Kidney (tissue), 14 donors: ENCODE data around the gene SQSTM1. TPM values are rescaled to one million over a fixed set of nuclear protein-coding genes. Genes with fewer than 3 reads are reported as not detected.

Experiments
- DNase-seq, 5 donors: peaks; one replicate each; pipeline ENCODE4 v3.0.0-alpha.2; 2013 to 2020
- FAIRE-seq: peaks from 2 replicates; lab custom pipeline; 2012; peaks lifted over from hg19 to GRCh38; lab: Jason Lieb, UNC
- H3K27ac ChIP-seq, 2 donors: one replicate each; pipeline ENCODE4 v1.7.0; 2013; ENCODE audit warnings: low read depth in 2 of 2, low read length in 2 of 2, inconsistent platforms in 1 of 2
- H3K27me3 ChIP-seq: one replicate; pipeline ENCODE4 v1.7.1; 2013; ENCODE audit warnings: low read length, inconsistent platforms; ENCODE audit not compliant: control insufficient read depth, insufficient read depth
- H3K36me3 ChIP-seq, 3 donors: one replicate each; pipeline versions ENCODE4 v1.7.0 to v1.7.1; 2013; ENCODE audit warnings: low read length in 3 of 3, control low read depth in 1 of 3, inconsistent platforms in 1 of 3; ENCODE audit not compliant: insufficient read depth in 3 of 3, control insufficient read depth in 2 of 3
- H3K4me1 ChIP-seq, 3 donors: one replicate each; pipeline versions ENCODE4 v1.7.0 to v1.7.1; 2013; ENCODE audit warnings: low read length in 3 of 3, inconsistent platforms in 1 of 3, low read depth in 1 of 3; ENCODE audit not compliant: control insufficient read depth in 2 of 3, insufficient read depth in 2 of 3
- H3K4me3 ChIP-seq, 3 donors: one replicate each; pipeline versions ENCODE4 v1.7.0 to v1.8.1; 2013; ENCODE audit warnings: low read length in 3 of 3, control low read depth in 1 of 3, inconsistent platforms in 1 of 3
- H3K9ac ChIP-seq, 3 donors: one replicate each; pipeline versions ENCODE4 v1.7.0 to v1.7.1; 2013; ENCODE audit warnings: low read length in 3 of 3, control low read depth in 1 of 3, inconsistent platforms in 1 of 3
- H3K9me3 ChIP-seq, 3 donors: one replicate each; pipeline versions ENCODE4 v1.7.0 to v1.7.1; 2013; ENCODE audit warnings: low read length in 3 of 3, control low read depth in 1 of 3, inconsistent platforms in 1 of 3; ENCODE audit not compliant: control insufficient read depth in 2 of 3, insufficient read depth in 1 of 3
- CTCF ChIP-seq: IDR thresholded peaks from 3 replicates; pipeline ENCODE4 v1.5.1; 2012; ENCODE audit warnings: mild to moderate bottlenecking, moderate library complexity, borderline replicate concordance; ENCODE audit not compliant: insufficient read depth; ENCODE audit errors: extremely low read depth
- intact Hi-C: fragments of 100-400 bp; cut with DNase I; formaldehyde crosslinking; loops from one replicate; pipeline ENCODE4 v1.11.1; 2022
- polyA plus RNA-seq: library from polyadenylated mRNA; stranded (reverse); fragments of 350-450 nt; fragmentation: Illumina TruSeq; extraction: RNeasy Lipid Tissue Mini Kit (QIAGEN cat#74804); gene quantifications from one replicate; pipeline ENCODE4 v1.2.3, GENCODE V29; 2014; ENCODE audit warnings: low read depth, low replicate concordance; ENCODE audit not compliant: insufficient read depth
- total RNA-seq: library from RNA; stranded (reverse); fragmentation: NEBNext Ultra II Directional; extraction: Animal tissue kit (Norgen Biotek cat#: 25700); gene quantifications from one replicate; pipeline ENCODE4 v1.2.1, GENCODE V29; 2021
- donor health status: control.
- donor health status: control.
- donor health status: control.
- donor health status: control.
- donor health status: control.
- donor health status: DM: yes; HTN: yes; CAD: no.
- donor health status: Normal renal cell carcinoma (clear cell type).

Gene SQSTM1
- total and polyA plus RNA-seq, 2 donors from 2014 or later = 249 to 309 TPM

- TF ChIP-seq CTCF = no peak
- no peak for DNase-seq
These were observed 57.7 kb downstream of the SQSTM1 start for GRCh38 chr5:179878222-179879002.

GRCh38 chr5:179879003-179879689 lies 58.4 kb downstream of the SQSTM1 start:
- H3K27me3 ChIP-seq = no peaks in the 10 kb centered on the region
- H3K27ac ChIP-seq = no peak overlapping the region
- no peak overlapping the region for H3K9ac ChIP-seq
- H3K4me1 ChIP-seq = no peaks in the 10 kb centered on the region
- FAIRE-seq (no peak), DNase-seq (no peak)
- intact Hi-C loops = no loop called here
- no peak overlapping the region for H3K4me3 ChIP-seq
- no peak for TF ChIP-seq CTCF
- peaks cover 4 to 22% (median 20%) of the 10 kb centered on the region in 3 donors for H3K36me3 ChIP-seq
- H3K9me3 ChIP-seq = peaks cover 0 to 5% (median 0%) of the 10 kb centered on the region in 3 donors

More at GRCh38 chr5:179878222-179879002, 57.7 kb downstream of the SQSTM1 start:
- no peaks in the 10 kb centered on the region for H3K4me1 ChIP-seq
- intact Hi-C loops = no loop called here
- FAIRE-seq = no peak
- H3K9me3 ChIP-seq = peaks cover 0 to 5% (median 0%) of the 10 kb centered on the region in 3 donors
- no peak overlapping the region for H3K9ac ChIP-seq
- peaks cover 4 to 20% (median 17%) of the 10 kb centered on the region in 3 donors for H3K36me3 ChIP-seq
- no peaks in the 10 kb centered on the region for H3K27me3 ChIP-seq
- no peak overlapping the region for H3K27ac ChIP-seq
- H3K4me3 ChIP-seq = no peak overlapping the region

- Histone ChIP-seq H3K27ac (no peak overlapping the region), H3K27me3 (no peaks in the 10 kb centered on the region), H3K4me3 (no peak overlapping the region), H3K9me3 (peaks cover 0 to 5% (median 0%) of the 10 kb centered on the region in 3 donors), H3K4me1 (no peaks in the 10 kb centered on the region), H3K36me3 (peaks cover 7 to 26% (median 23%) of the 10 kb centered on the region in 3 donors), H3K9ac (no peak overlapping the region)
- intact Hi-C loops = no loop called here
- FAIRE-seq (no peak), DNase-seq (no peak)
- TF ChIP-seq CTCF = no peak
These were observed 58.9 kb downstream of the SQSTM1 start for GRCh38 chr5:179879690-179880010.
